WI38 (cell line): Measurements from ENCODE around the gene VWA8.

Experiments
- H3K4me3 ChIP-seq: 2 replicates; pipeline ENCODE4 v1.5.1; 2011; ENCODE audit warnings: low read depth, mild to moderate bottlenecking, control low read depth, low read length
- TF ChIP-seq, protein P1 (sequence below): IDR thresholded peaks from 2 replicates; pipeline ENCODE4 v1.5.1; 2012; ENCODE audit warnings: low read depth, mild to moderate bottlenecking, control low read depth, low read length

VWA8 gene

DNA sequence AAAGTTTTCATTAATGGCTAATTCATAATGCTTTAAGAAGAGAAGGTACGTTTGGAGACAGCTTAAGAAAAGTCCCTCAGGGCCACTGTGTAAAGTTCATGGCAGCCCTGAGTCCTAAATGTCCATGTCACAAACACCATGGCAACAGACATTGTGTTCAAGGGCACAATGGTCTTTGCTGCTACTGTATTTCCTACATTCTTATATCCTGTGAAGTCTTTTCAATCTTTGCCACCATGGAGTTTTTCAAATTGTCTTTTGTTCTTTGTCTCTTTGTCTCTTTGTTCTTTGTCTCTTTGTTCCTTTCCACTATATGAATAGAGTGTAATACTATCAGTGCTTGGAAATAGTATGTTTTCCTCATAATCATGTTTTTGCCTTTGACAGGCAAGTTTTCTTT lies 178.8 kb downstream of the VWA8 start:
- H3K4me3 ChIP-seq = no peak overlapping the region
- TF ChIP-seq, protein P1, sequence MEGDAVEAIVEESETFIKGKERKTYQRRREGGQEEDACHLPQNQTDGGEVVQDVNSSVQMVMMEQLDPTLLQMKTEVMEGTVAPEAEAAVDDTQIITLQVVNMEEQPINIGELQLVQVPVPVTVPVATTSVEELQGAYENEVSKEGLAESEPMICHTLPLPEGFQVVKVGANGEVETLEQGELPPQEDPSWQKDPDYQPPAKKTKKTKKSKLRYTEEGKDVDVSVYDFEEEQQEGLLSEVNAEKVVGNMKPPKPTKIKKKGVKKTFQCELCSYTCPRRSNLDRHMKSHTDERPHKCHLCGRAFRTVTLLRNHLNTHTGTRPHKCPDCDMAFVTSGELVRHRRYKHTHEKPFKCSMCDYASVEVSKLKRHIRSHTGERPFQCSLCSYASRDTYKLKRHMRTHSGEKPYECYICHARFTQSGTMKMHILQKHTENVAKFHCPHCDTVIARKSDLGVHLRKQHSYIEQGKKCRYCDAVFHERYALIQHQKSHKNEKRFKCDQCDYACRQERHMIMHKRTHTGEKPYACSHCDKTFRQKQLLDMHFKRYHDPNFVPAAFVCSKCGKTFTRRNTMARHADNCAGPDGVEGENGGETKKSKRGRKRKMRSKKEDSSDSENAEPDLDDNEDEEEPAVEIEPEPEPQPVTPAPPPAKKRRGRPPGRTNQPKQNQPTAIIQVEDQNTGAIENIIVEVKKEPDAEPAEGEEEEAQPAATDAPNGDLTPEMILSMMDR = no peak

DNA sequence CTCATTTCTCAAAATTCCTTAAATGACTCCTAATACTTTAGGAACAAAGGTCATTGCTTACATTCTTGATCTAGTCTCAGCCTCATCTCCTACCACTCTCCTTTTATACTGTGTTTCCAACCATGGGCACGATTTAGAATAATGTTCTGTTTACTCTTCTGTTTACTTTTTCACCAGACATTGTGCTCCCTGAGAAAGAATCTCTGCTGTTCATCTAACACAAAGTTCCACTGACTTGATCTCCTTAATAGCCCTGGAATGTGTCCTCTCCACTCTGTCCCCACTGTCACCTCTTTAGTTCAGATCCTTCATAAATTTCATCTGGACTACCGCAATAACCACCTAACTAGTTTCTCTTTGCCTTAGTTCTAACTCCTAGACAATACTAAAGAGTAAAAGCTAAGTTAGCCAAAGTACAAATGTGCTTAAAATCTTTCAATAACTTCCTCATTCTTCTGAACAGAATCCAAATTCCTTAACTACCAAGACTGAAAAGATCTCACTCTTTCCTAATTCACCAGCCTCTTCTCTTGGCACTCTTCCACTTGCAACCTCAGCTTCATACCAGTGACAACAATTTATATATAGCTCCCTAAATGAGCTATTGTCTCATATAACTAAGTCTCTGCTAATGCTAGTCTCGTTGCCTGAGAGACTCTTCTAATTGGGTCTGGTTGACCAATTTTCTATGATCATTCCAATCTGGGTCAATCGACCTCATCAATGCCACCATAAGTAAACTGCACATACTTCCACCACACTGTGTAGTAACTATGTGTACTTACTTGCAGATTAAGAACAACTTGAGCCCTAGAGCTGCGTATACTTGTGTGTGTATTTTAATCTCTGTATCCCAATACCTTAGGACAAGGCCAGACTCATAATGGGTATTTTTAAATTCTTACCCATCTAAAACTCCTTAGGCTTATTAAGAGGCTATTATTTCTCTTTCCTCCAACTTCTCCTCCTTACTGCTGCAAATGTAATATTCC lies 179.9 kb downstream of the VWA8 start:
- TF ChIP-seq, protein P1 = no peak
- no peak overlapping the region for H3K4me3 ChIP-seq

DNA sequence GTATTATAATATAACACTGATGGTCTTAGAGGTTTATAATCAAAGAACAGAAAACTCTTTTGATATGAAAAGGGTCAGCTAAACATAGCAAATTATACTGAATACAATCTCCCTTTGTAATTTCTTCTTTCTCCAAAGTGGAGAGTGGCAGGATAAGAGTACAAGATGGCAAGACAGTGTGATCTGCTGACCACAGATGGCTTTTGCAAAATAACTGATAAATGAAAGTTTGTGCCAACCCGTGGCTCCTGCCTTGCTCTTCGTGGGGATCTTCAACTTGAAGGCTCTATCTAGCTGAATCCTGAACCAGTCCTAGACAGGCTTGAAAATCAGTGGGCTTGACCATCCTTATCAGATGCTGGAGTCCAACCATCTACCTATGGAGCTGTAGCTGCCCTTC lies 185.7 kb downstream of the VWA8 start:
- no peak overlapping the region for H3K4me3 ChIP-seq
- TF ChIP-seq, protein P1 = no peak

DNA sequence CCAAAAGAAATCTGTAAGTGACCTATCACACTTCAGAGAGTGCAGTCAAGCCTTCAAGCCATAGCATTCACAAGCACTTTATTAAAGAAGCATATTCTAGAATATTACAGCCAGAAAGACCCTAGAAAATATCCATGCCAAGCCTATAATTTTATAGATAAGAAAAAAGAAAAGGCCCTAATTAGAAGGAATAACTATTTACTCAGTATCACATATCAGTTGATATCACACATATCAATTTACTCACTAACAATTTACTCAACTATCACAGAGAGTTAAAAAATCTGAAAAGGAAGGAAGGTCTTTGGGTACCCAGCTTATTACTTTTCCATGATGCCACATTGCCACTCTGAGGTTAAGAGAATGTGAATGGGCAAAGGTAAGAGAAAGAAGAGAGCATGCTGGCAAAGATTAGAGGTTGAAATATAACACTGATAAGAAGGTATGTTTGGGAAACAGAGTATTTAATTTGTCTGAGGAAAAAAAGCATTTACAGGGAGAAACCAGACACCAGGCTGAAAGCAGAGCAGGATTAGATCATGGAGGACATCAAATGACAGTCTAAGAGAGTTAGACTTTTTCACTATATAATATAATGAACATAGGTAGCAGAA lies 186.2 kb downstream of the VWA8 start:
- no peak overlapping the region for H3K4me3 ChIP-seq
- TF ChIP-seq, protein P1 = no peak

DNA sequence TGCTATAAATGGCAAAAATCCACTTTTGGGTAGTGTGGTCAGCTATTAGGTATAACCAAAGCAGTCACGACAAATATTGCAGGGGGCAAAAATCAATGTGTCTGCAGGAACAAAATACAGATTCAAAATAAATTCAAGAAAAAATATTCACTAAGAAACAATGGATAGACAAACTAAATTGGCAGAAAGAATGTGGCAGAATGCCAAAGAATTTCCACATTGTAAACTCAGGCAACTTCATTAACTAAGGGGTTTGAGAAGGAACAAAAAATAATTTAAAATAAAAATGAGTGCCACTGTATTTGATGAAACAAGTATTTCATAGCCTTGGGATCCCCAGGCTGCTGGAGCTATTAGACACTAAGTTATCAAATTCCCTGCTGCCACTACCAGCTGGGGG lies 193.1 kb downstream of the VWA8 start:
- TF ChIP-seq, protein P1 = no peak
- no peak overlapping the region for H3K4me3 ChIP-seq

DNA sequence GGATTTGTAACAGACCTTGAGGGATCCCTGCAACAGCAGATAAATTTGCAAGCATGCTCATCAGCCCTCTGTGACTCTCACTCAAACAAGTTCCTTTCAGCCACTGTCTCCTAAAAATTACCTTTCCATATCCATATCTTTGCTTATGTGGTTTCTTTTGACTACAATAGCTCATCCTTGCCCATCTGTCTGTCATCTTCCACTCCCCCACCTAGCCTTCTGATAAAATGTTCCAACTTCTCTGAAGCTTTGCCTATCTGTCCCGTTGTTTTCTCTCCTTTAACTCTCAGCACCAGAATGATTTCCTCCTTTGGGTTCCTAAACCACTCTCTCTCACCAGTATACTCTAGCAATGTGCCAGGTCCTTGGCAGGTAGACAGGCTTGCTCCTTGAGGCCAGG lies 194.5 kb downstream of the VWA8 start:
- no peak overlapping the region for H3K4me3 ChIP-seq
- TF ChIP-seq, protein P1 = no peak

DNA sequence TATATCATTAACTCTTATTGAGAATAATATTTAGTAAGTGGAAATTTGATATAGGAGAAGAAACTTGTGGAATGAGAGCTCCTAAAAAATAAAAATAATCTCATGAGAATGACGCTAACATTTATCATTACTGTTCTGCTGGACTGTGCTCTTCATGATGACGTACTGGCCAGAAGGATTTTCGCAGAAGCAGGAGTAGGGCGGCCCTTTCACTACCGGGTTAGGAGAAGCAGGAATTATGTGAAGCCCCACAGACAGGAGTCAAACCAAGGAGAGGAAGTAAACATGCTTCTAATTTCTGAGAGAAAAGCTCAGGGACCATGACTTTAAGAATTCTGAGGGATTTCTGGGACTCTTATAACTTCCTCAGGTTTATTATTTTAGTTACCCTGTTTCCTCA lies 195.1 kb downstream of the VWA8 start:
- H3K4me3 ChIP-seq = no peak overlapping the region
- TF ChIP-seq, protein P1 = no peak
